ENCODE results near the gene ABR. TPM values are rescaled to one million over a fixed set of nuclear protein-coding genes. Genes with fewer than 3 reads are reported as not detected.

The ABR gene
- polyA plus RNA-seq, 1 donor from 2014 or later, result 34.5 TPM

DNA sequence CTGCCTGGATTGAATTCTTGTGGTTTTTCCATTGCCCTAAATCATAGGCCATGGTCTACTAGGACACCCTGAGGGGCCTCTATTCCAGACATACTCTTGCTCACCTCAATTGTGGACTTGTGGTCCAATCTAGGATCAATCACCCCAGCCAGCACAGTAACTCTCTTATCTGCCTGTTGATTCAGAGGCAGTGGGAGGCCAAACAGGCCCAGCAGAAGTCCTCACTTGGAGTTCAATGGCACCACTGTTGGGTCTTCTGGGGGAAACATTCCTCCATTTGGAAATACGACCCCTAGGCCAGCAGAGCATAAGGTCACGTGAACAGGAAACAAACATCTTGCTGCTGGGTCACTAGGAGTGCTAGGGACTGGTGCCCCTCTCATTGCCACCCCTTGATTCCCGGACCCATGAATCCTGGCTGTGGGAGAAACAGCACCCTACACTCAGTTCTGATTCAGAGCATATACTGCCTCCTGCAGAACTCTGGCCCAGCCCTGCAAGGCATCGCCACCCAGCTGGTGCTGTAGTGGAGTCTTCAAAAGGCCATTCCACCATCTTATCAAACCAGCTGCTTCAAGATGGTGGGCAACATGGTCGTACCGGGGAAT lies 193.4 kb downstream of the ABR start:
- Histone ChIP-seq H3K4me3 (ENCODE audit: low read length) (no peak overlapping the region), H4K20me1 (ENCODE audit: insufficient read depth) (no peaks in the 10 kb centered on the region), H3K9me2 (ENCODE audit: insufficient read depth, low read length) (no peaks in the 10 kb centered on the region), H2AFZ (ENCODE audit: low read depth, low read length) (no peak overlapping the region), H3K36me3 (ENCODE audit: insufficient read depth, low read length) (no peaks in the 10 kb centered on the region), H3K4me2 (ENCODE audit: low read length) (no peak overlapping the region), H3F3A (ENCODE audit: insufficient read depth, low read length, poor library complexity, severe bottlenecking) (no peaks in the 10 kb centered on the region), H3K27ac (ENCODE audit: low read length) (no peak overlapping the region), H3K9me3 (ENCODE audit: low read length) (no peaks in the 10 kb centered on the region), H3K79me2 (replicated peaks; ENCODE audit: insufficient read depth, low read length) (no peaks in the 10 kb centered on the region), H3K9ac (ENCODE audit: low read length) (no peak overlapping the region), H3K27me3 (ENCODE audit: insufficient read depth, low read depth, low read length) (no peaks in the 10 kb centered on the region)
- TF ChIP-seq EZH2 (IDR thresholded peaks at IDR 0.05; ENCODE audit: borderline replicate concordance, insufficient read depth, low read length, poor library complexity, severe bottlenecking), result no peak
- TF ChIP-seq, protein P1, sequence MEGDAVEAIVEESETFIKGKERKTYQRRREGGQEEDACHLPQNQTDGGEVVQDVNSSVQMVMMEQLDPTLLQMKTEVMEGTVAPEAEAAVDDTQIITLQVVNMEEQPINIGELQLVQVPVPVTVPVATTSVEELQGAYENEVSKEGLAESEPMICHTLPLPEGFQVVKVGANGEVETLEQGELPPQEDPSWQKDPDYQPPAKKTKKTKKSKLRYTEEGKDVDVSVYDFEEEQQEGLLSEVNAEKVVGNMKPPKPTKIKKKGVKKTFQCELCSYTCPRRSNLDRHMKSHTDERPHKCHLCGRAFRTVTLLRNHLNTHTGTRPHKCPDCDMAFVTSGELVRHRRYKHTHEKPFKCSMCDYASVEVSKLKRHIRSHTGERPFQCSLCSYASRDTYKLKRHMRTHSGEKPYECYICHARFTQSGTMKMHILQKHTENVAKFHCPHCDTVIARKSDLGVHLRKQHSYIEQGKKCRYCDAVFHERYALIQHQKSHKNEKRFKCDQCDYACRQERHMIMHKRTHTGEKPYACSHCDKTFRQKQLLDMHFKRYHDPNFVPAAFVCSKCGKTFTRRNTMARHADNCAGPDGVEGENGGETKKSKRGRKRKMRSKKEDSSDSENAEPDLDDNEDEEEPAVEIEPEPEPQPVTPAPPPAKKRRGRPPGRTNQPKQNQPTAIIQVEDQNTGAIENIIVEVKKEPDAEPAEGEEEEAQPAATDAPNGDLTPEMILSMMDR (IDR thresholded peaks at IDR 0.05; ENCODE audit: poor library complexity, severe bottlenecking), result no peak

DNA sequence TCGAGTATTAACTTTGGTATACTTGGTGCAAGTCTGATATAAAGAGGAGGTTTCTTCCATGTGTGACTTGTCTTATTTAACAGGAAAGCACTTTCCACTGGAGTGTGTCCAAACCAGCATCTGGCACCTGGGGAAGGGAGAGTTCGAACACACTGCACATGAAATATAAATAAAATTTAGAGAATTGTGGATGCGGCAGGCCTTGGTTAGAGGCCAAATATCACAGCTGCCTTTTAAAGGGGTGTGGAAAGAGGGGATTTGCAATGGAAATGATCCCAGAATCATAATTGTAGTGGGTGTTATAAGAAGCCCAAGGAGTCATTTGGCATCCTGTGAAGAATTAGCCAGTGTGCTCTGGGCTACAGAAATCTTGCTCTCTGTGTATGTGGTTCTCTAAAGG lies 195.9 kb downstream of the ABR start:
- Histone ChIP-seq H3K27ac (ENCODE audit: low read length) (no peak overlapping the region), H3K9ac (ENCODE audit: low read length) (no peak overlapping the region), H3F3A (ENCODE audit: insufficient read depth, low read length, poor library complexity, severe bottlenecking) (peaks cover 8% of the 10 kb centered on the region), H3K27me3 (ENCODE audit: insufficient read depth, low read depth, low read length) (no peaks in the 10 kb centered on the region), H2AFZ (ENCODE audit: low read depth, low read length) (no peak overlapping the region), H4K20me1 (ENCODE audit: insufficient read depth) (no peaks in the 10 kb centered on the region), H3K4me2 (ENCODE audit: low read length) (no peak overlapping the region), H3K9me3 (ENCODE audit: low read length) (no peaks in the 10 kb centered on the region), H3K79me2 (replicated peaks; ENCODE audit: insufficient read depth, low read length) (no peaks in the 10 kb centered on the region), H3K36me3 (ENCODE audit: insufficient read depth, low read length) (no peaks in the 10 kb centered on the region), H3K9me2 (ENCODE audit: insufficient read depth, low read length) (no peaks in the 10 kb centered on the region), H3K4me3 (ENCODE audit: low read length) (no peak overlapping the region)
- TF ChIP-seq RAD21 (conservative IDR thresholded peaks at IDR 0.05) (no peak), SMC3 (conservative IDR thresholded peaks at IDR 0.05; ENCODE audit: poor library complexity) (no peak), MXI1 (conservative IDR thresholded peaks at IDR 0.05; ENCODE audit: poor library complexity, severe bottlenecking) (no peak), EZH2 (IDR thresholded peaks at IDR 0.05; ENCODE audit: borderline replicate concordance, insufficient read depth, low read length, poor library complexity, severe bottlenecking) (no peak), TAF1 (IDR thresholded peaks at IDR 0.05; ENCODE audit: low read depth) (no peak), POLR2AphosphoS5 (IDR thresholded peaks at IDR 0.05) (no peak), EP300 (conservative IDR thresholded peaks at IDR 0.05; ENCODE audit: poor library complexity, severe bottlenecking) (no peak)
- TF ChIP-seq, protein P2, sequence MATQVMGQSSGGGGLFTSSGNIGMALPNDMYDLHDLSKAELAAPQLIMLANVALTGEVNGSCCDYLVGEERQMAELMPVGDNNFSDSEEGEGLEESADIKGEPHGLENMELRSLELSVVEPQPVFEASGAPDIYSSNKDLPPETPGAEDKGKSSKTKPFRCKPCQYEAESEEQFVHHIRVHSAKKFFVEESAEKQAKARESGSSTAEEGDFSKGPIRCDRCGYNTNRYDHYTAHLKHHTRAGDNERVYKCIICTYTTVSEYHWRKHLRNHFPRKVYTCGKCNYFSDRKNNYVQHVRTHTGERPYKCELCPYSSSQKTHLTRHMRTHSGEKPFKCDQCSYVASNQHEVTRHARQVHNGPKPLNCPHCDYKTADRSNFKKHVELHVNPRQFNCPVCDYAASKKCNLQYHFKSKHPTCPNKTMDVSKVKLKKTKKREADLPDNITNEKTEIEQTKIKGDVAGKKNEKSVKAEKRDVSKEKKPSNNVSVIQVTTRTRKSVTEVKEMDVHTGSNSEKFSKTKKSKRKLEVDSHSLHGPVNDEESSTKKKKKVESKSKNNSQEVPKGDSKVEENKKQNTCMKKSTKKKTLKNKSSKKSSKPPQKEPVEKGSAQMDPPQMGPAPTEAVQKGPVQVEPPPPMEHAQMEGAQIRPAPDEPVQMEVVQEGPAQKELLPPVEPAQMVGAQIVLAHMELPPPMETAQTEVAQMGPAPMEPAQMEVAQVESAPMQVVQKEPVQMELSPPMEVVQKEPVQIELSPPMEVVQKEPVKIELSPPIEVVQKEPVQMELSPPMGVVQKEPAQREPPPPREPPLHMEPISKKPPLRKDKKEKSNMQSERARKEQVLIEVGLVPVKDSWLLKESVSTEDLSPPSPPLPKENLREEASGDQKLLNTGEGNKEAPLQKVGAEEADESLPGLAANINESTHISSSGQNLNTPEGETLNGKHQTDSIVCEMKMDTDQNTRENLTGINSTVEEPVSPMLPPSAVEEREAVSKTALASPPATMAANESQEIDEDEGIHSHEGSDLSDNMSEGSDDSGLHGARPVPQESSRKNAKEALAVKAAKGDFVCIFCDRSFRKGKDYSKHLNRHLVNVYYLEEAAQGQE (IDR thresholded peaks at IDR 0.05; ENCODE audit: borderline replicate concordance), result no peak
- TF ChIP-seq, protein P1 (IDR thresholded peaks at IDR 0.05; ENCODE audit: poor library complexity, severe bottlenecking), result no peak
